ENCODE data around the gene GNAO1. TPM values are rescaled to one million over a fixed set of nuclear protein-coding genes. Genes with fewer than 3 reads are reported as not detected.

Gene GNAO1
- total and polyA plus RNA-seq, 9 of the 15 experiments (the other 6 are each of a cell fraction or from before 2014, with no cell fraction given) = 0.07 to 0.42 (median 0.08) TPM; not detected in 5

DNA sequence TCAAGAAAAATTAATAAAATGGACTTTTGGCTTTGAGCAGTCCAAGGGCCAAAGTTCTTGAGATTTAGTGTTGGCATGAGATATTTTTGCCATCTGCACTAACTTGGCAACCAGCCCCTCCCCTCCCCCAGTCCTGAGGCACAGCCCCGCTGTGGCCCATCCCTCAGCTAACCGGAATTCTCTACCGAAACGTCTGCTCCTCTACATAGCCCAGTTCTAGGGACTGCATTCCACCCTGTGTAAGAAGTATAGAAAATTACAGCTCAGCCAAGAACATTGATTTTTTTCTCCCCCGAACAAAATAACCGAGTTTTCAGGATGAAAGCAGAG lies 136.6 kb downstream of the GNAO1 start:
- CTCF ChIA-PET (ENCODE audit: low intra/inter-chr PET ratio) = no interaction called here
- Histone ChIP-seq H3K9me3 (replicated peaks; ENCODE audit: control insufficient read depth, insufficient read depth, low read depth, low read length) (no peaks in the 10 kb centered on the region), H3K36me3 (ENCODE audit: control insufficient read depth, insufficient read depth, low read length) (no peaks in the 10 kb centered on the region), H3K4me1 (replicated peaks in 1 of 2; ENCODE audit: control insufficient read depth in 2 of 2, insufficient read depth in 2 of 2, low read length in 2 of 2) (peaks cover 0 to 14% of the 10 kb centered on the region in 2 experiments; a peak in 1 of 5 replicates), H3K4me2 (ENCODE audit: insufficient read depth, low read length) (no peak overlapping the region), H4K20me1 (replicated peaks; ENCODE audit: control insufficient read depth, insufficient read depth, low read length) (no peaks in the 10 kb centered on the region; the same call in 1 of the 2 replicates), H3K9ac (ENCODE audit: insufficient read depth in 1 of 2, low read depth in 2 of 2, low read length in 2 of 2) (no peak overlapping the region), H3K4me3 (no peak overlapping the region), H3K27me3 (ENCODE audit: control insufficient read depth in 2 of 2, insufficient read depth in 2 of 2, low read length in 2 of 2) (peaks cover 28 to 76% of the 10 kb centered on the region in 2 experiments; a peak in 3 of 5 replicates), H3K27ac (ENCODE audit: extremely low read depth, low read depth, low read length) (no peak overlapping the region), H3K9me1 (ENCODE audit: control insufficient read depth, insufficient read depth, low read length) (no peaks in the 10 kb centered on the region), H2AFZ (ENCODE audit: low read depth, low read length) (no peak overlapping the region), H3K79me2 (ENCODE audit: control insufficient read depth, insufficient read depth, low read length) (no peaks in the 10 kb centered on the region)
- no peak for DNase-seq (ENCODE audit: extremely low read depth in 1 of 4, low spot score in 3 of 4)
- no peak for FAIRE-seq
- no TSS peak for BruUV-seq (replicated peaks)
- TF ChIP-seq HNRNPUL1 (IDR thresholded peaks at IDR 0.05; ENCODE audit: low read length) (no peak), RBM15 (IDR thresholded peaks at IDR 0.05; ENCODE audit: insufficient read depth, low read length) (no peak)
- TF ChIP-seq, protein P1, sequence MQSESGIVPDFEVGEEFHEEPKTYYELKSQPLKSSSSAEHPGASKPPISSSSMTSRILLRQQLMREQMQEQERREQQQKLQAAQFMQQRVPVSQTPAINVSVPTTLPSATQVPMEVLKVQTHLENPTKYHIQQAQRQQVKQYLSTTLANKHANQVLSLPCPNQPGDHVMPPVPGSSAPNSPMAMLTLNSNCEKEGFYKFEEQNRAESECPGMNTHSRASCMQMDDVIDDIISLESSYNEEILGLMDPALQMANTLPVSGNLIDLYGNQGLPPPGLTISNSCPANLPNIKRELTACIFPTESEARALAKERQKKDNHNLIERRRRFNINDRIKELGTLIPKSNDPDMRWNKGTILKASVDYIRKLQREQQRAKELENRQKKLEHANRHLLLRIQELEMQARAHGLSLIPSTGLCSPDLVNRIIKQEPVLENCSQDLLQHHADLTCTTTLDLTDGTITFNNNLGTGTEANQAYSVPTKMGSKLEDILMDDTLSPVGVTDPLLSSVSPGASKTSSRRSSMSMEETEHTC (IDR thresholded peaks at IDR 0.05) = no peak
- TF ChIP-seq, protein P2, sequence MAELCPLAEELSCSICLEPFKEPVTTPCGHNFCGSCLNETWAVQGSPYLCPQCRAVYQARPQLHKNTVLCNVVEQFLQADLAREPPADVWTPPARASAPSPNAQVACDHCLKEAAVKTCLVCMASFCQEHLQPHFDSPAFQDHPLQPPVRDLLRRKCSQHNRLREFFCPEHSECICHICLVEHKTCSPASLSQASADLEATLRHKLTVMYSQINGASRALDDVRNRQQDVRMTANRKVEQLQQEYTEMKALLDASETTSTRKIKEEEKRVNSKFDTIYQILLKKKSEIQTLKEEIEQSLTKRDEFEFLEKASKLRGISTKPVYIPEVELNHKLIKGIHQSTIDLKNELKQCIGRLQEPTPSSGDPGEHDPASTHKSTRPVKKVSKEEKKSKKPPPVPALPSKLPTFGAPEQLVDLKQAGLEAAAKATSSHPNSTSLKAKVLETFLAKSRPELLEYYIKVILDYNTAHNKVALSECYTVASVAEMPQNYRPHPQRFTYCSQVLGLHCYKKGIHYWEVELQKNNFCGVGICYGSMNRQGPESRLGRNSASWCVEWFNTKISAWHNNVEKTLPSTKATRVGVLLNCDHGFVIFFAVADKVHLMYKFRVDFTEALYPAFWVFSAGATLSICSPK (IDR thresholded peaks at IDR 0.05; ENCODE audit: borderline replicate concordance) = no peak
- TF ChIP-seq, protein P3, sequence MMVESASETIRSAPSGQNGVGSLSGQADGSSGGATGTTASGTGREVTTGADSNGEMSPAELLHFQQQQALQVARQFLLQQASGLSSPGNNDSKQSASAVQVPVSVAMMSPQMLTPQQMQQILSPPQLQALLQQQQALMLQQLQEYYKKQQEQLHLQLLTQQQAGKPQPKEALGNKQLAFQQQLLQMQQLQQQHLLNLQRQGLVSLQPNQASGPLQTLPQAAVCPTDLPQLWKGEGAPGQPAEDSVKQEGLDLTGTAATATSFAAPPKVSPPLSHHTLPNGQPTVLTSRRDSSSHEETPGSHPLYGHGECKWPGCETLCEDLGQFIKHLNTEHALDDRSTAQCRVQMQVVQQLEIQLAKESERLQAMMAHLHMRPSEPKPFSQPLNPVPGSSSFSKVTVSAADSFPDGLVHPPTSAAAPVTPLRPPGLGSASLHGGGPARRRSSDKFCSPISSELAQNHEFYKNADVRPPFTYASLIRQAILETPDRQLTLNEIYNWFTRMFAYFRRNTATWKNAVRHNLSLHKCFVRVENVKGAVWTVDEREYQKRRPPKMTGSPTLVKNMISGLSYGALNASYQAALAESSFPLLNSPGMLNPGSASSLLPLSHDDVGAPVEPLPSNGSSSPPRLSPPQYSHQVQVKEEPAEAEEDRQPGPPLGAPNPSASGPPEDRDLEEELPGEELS (CRISPR knock-in tag; IDR thresholded peaks at IDR 0.05; ENCODE audit: borderline replicate concordance) = no peak
- TF ChIP-seq, protein P4, sequence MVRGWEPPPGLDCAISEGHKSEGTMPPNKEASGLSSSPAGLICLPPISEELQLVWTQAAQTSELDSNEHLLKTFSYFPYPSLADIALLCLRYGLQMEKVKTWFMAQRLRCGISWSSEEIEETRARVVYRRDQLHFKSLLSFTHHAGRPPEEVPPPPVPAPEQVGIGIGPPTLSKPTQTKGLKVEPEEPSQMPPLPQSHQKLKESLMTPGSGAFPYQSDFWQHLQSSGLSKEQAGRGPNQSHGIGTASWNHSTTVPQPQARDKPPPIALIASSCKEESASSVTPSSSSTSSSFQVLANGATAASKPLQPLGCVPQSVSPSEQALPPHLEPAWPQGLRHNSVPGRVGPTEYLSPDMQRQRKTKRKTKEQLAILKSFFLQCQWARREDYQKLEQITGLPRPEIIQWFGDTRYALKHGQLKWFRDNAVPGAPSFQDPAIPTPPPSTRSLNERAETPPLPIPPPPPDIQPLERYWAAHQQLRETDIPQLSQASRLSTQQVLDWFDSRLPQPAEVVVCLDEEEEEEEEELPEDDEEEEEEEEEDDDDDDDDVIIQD (CRISPR knock-in tag; IDR thresholded peaks at IDR 0.05) = no peak
- no peak for ATAC-seq
- intact Hi-C loops (cut with micrococcal nuclease) (no loop called here), in situ Hi-C loops (cut with MboI) (loop anchor here (10.0 kb wide), 1 partner anchor 863 kb away; no protein-coding TSS in a partner anchor)
- POLR2A ChIA-PET = interaction anchor here (1.5 kb wide), 1 partner anchor 14 kb away, joined by 3 read pairs; no protein-coding TSS in a partner anchor
- 4% methylated on average over 6 of the region's 6 CpGs for WGBS (ENCODE audit: insufficient coverage, low coverage, missing lambda C conversion rate)
